ENCODE results near the gene BACH2. TPM values are rescaled to one million over a fixed set of nuclear protein-coding genes. Genes with fewer than 3 reads are reported as not detected.

Gene BACH2
- polyA plus RNA-seq, 1 of the 3 experiments (the other 2 are of a cell fraction) = 0.46 TPM

DNA sequence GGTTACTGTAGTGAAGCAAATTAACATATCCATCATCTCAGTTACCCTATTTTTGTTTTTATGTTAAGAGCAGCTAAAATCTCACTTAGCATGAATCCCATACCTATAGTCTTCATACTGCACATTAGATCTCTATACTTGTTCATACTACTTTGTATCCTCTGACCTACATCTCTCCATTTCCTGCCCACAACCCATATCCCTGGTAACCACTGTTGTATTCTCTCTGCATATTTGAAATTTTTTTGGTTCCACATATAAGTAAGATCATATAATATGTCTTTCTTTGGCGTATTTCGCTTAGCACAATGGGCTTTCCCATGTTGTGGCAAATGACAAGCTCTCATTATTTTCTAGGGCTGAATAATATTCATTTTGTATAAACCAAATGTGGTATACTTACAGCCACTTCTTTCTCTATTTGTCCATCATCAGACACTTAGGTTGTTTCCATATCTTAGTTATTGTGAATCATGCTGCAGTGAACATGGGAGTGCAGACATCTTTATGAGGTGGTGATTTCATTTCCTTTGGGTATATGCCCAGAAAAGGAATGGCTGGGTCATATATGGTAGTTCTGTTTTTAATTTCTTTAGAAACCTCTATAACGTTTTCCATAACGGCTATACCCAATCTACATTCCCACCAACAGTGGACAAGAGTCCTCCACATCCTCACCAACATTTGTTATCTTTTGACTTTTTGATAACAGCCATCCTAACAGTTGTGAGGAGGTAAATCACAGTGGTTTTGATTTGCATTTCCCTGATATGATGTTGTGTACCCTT lies 39.8 kb downstream of the BACH2 start (continued):
- TF ChIP-seq, protein P1, sequence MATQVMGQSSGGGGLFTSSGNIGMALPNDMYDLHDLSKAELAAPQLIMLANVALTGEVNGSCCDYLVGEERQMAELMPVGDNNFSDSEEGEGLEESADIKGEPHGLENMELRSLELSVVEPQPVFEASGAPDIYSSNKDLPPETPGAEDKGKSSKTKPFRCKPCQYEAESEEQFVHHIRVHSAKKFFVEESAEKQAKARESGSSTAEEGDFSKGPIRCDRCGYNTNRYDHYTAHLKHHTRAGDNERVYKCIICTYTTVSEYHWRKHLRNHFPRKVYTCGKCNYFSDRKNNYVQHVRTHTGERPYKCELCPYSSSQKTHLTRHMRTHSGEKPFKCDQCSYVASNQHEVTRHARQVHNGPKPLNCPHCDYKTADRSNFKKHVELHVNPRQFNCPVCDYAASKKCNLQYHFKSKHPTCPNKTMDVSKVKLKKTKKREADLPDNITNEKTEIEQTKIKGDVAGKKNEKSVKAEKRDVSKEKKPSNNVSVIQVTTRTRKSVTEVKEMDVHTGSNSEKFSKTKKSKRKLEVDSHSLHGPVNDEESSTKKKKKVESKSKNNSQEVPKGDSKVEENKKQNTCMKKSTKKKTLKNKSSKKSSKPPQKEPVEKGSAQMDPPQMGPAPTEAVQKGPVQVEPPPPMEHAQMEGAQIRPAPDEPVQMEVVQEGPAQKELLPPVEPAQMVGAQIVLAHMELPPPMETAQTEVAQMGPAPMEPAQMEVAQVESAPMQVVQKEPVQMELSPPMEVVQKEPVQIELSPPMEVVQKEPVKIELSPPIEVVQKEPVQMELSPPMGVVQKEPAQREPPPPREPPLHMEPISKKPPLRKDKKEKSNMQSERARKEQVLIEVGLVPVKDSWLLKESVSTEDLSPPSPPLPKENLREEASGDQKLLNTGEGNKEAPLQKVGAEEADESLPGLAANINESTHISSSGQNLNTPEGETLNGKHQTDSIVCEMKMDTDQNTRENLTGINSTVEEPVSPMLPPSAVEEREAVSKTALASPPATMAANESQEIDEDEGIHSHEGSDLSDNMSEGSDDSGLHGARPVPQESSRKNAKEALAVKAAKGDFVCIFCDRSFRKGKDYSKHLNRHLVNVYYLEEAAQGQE (IDR thresholded peaks at IDR 0.05; ENCODE audit: low read depth, low read length) = no peak
- peak; percentile 41 for TF ChIP-seq JUND (IDR thresholded peaks at IDR 0.05)
- TF ChIP-seq, protein P2, sequence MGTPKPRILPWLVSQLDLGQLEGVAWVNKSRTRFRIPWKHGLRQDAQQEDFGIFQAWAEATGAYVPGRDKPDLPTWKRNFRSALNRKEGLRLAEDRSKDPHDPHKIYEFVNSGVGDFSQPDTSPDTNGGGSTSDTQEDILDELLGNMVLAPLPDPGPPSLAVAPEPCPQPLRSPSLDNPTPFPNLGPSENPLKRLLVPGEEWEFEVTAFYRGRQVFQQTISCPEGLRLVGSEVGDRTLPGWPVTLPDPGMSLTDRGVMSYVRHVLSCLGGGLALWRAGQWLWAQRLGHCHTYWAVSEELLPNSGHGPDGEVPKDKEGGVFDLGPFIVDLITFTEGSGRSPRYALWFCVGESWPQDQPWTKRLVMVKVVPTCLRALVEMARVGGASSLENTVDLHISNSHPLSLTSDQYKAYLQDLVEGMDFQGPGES (IDR thresholded peaks at IDR 0.05; ENCODE audit: low read depth, low read length) = no peak
- TF ChIP-seq FOSL2 (IDR thresholded peaks at IDR 0.05; ENCODE audit: borderline replicate concordance, low read depth) = peak; percentile 44; the same call in 1 of the 2 replicates
- TF ChIP-seq MEF2A (IDR thresholded peaks at IDR 0.05; ENCODE audit: borderline replicate concordance, low read depth) = no peak
- TF ChIP-seq ELF1 (IDR thresholded peaks at IDR 0.05) = no peak
- no peak for TF ChIP-seq RCOR1 (IDR thresholded peaks at IDR 0.05; ENCODE audit: low read length)
- no peak for TF ChIP-seq RFX5 (IDR thresholded peaks at IDR 0.05; ENCODE audit: low read length)
- no peak for TF ChIP-seq GABPA (IDR thresholded peaks at IDR 0.05; ENCODE audit: low read depth)
- TF ChIP-seq POLR2AphosphoS5 (IDR thresholded peaks at IDR 0.05; ENCODE audit: low read depth, low read length) = no peak
- TF ChIP-seq EP300 (IDR thresholded peaks at IDR 0.05; ENCODE audit: borderline replicate concordance in 1 of 2, low read depth in 1 of 2, low read length in 1 of 2) = peak in 1 of 2 experiments; percentile 56; a peak in 1 of 4 replicates

DNA sequence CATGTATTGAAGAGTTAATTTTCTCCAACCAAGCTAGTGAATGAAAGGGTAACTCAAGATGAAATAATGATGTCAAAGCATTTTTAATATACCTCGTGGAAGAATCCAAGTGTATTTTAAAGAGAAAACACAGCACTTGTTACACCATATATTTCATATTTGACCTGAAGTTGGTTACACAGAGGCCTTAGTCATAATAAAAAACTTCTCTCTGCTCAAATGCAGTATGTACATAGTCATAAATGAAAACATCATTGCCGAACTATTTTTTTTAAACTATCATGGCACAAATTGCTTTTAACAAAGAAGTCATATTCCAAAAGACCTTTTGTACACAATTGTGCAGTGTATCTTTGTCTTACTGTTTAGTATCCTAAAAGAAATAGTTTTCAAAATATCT lies 43.0 kb downstream of the BACH2 start:
- Histone ChIP-seq H3F3A (replicated peaks; ENCODE audit: insufficient read depth) (peaks cover 21% of the 10 kb centered on the region), H3K9ac (no peak overlapping the region), H3K36me3 (replicated peaks in 1 of 2; ENCODE audit: control insufficient read depth in 1 of 2, insufficient read depth in 2 of 2, low read length in 1 of 2) (no peaks in the 10 kb centered on the region), H3K4me3 (ENCODE audit: low read depth in 2 of 2, low read length in 1 of 2) (no peak overlapping the region), H3K9me2 (no peaks in the 10 kb centered on the region), H3K79me2 (ENCODE audit: insufficient read depth) (no peaks in the 10 kb centered on the region), H3K4me1 (ENCODE audit: control insufficient read depth in 1 of 2, insufficient read depth in 2 of 2, low read depth in 1 of 2, low read length in 1 of 2) (peaks cover 0 to 4% of the 10 kb centered on the region in 2 experiments; a peak in 3 of 4 replicates), H2AFZ (ENCODE audit: low read depth) (no peak overlapping the region), H3K27me3 (ENCODE audit: insufficient read depth) (no peaks in the 10 kb centered on the region), H3K9me3 (no peaks in the 10 kb centered on the region), H3K4me2 (no peak overlapping the region), H4K20me1 (ENCODE audit: insufficient read depth) (no peaks in the 10 kb centered on the region), H3K27ac (ENCODE audit: low read depth in 2 of 2, low read length in 1 of 2) (no peak overlapping the region)
- no peak for DNase-seq
- 59% methylated on average over 2 of the region's 2 CpGs for WGBS (ENCODE audit: low lambda C conversion rate)
- ChIA-PET POLR2A (no interaction called here), CTCF (interaction anchor here (0.9 to 1.5 kb wide), 2 partner anchors 10 to 20 kb away, joined by 3 read pairs; no protein-coding TSS in a partner anchor)
- TF ChIP-seq MEF2A (IDR thresholded peaks at IDR 0.05; ENCODE audit: borderline replicate concordance, low read depth) (no peak), JUND (IDR thresholded peaks at IDR 0.05) (no peak), RXRA (IDR thresholded peaks at IDR 0.05; ENCODE audit: borderline replicate concordance, low read depth) (no peak), TEAD4 (IDR thresholded peaks at IDR 0.05; ENCODE audit: borderline replicate concordance, insufficient read depth) (no peak), CHD2 (IDR thresholded peaks at IDR 0.05; ENCODE audit: low read length, partially characterized antibody) (no peak), POLR2AphosphoS5 (IDR thresholded peaks at IDR 0.05; ENCODE audit: low read depth, low read length) (no peak), FOXJ3 (CRISPR knock-in tag; IDR thresholded peaks at IDR 0.05) (no peak), EP300 (IDR thresholded peaks at IDR 0.05; ENCODE audit: borderline replicate concordance in 1 of 2, low read depth in 1 of 2, low read length in 1 of 2) (no peak), GATA2 (CRISPR knock-in tag; IDR thresholded peaks at IDR 0.05) (no peak), SIN3A (IDR thresholded peaks at IDR 0.05; ENCODE audit: borderline replicate concordance, low read depth, low read length) (no peak), RFX5 (IDR thresholded peaks at IDR 0.05; ENCODE audit: low read length) (no peak), RAD21 (IDR thresholded peaks at IDR 0.05; ENCODE audit: low read length) (no peak), RCOR1 (IDR thresholded peaks at IDR 0.05; ENCODE audit: low read length) (no peak), FOSL2 (IDR thresholded peaks at IDR 0.05; ENCODE audit: borderline replicate concordance, low read depth) (no peak)
- TF ChIP-seq, protein P3, sequence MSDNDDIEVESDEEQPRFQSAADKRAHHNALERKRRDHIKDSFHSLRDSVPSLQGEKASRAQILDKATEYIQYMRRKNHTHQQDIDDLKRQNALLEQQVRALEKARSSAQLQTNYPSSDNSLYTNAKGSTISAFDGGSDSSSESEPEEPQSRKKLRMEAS (IDR thresholded peaks at IDR 0.05; ENCODE audit: low read depth) = no peak
- TF ChIP-seq, protein P4, sequence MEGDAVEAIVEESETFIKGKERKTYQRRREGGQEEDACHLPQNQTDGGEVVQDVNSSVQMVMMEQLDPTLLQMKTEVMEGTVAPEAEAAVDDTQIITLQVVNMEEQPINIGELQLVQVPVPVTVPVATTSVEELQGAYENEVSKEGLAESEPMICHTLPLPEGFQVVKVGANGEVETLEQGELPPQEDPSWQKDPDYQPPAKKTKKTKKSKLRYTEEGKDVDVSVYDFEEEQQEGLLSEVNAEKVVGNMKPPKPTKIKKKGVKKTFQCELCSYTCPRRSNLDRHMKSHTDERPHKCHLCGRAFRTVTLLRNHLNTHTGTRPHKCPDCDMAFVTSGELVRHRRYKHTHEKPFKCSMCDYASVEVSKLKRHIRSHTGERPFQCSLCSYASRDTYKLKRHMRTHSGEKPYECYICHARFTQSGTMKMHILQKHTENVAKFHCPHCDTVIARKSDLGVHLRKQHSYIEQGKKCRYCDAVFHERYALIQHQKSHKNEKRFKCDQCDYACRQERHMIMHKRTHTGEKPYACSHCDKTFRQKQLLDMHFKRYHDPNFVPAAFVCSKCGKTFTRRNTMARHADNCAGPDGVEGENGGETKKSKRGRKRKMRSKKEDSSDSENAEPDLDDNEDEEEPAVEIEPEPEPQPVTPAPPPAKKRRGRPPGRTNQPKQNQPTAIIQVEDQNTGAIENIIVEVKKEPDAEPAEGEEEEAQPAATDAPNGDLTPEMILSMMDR (IDR thresholded peaks at IDR 0.05) = no peak
- TF ChIP-seq, protein P5, sequence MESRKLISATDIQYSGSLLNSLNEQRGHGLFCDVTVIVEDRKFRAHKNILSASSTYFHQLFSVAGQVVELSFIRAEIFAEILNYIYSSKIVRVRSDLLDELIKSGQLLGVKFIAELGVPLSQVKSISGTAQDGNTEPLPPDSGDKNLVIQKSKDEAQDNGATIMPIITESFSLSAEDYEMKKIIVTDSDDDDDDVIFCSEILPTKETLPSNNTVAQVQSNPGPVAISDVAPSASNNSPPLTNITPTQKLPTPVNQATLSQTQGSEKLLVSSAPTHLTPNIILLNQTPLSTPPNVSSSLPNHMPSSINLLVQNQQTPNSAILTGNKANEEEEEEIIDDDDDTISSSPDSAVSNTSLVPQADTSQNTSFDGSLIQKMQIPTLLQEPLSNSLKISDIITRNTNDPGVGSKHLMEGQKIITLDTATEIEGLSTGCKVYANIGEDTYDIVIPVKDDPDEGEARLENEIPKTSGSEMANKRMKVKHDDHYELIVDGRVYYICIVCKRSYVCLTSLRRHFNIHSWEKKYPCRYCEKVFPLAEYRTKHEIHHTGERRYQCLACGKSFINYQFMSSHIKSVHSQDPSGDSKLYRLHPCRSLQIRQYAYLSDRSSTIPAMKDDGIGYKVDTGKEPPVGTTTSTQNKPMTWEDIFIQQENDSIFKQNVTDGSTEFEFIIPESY (IDR thresholded peaks at IDR 0.05; ENCODE audit: borderline replicate concordance, low read depth) = no peak

All from SK-N-SH (cell line).